Fibroblast of skin of right quadriceps (primary cell): ENCODE data around the gene GREB1.

Source experiments
- DNase-seq: peaks from one replicate; pipeline ENCODE4 v3.0.0-alpha.2; 2013

The GREB1 gene

DNA sequence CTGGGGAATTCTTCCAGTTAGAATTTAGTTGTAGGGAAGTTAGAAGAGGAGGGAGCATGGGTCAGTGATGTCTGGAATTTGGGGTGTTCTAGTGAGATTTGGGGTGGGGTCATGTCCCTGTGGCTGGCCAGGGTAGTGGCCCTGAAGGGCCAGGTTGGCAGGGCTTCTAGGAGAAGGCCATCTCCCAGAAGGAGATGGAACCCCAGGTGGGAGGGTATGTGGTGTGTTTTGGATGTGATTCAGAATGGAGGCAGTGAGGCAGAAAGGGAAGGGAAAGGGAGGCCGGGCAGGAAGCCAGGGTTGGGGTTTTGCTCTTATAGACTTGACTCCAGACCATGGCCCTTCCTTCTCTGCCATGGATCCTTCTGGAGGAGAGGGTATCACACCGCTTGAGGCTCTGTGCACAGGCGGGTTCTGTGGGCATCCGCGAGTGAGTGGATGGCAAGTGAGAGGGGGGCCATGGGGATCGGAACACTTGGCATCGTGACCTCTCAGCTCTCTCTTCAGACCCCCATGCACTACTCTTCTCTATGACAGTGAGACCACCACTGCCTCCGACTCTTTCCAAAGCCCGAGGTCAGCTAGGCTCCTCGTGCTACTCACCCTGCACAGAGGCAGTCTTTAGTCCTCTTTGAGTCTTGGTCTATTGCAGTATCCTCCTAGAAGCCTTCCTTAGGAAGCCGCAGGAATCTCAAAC is 7.3 kb downstream of the GREB1 start:
- no peak for DNase-seq

DNA sequence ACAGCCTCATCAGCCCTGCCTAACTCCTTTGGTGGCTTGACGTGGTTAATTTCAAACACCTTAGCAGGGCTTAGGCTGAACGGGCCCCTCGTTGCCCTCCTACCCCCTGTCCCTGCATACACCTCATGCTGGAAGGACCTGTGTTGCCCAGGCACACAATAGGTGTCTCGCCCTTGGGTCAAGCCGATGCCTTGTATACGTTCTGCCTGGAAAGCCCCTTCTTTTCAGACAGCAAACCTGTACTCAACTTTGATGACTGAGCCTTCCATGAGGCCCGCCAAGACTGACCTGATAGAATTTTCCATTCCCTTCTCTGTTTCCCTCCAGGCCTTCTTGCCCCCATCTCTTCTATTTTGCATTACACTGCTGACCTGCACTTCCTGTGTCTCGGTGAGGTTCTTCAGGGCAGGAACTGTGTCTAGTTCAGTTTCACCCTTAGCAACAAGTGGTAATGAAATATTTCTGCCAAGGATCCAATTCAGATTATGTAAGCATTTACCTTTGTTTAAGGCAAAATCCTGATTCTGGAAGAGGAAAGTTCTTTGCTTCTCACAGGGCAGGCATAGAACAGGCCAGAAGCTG is 7.9 kb downstream of the GREB1 start:
- DNase-seq: no peak

DNA sequence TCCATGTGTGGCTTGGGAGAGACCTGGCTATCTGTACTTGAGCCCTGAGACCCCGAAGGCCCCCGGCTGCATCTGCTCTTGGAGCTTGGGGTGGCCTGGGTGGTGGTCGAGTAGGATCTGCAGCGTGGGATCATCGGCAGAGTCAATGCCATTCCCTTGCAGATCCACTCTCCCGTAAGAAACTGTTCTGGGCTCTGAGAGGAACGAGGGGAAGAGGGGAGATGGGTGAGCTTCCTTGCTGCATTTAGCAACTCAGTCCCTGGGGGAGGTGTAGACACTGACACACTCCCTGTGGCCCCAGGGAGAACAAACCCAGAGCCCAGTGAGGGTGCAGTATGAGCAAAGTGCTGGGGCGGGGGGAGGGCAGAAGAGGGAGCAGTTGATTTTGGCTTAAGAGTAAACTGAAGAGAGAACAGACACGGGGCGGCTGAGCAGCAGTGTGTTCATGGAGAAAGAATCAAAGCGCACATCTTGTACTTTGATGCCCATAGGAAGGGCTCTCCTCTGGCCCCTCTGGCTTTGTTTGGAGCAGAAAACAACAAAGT is 8.5 kb downstream of the GREB1 start:
- DNase-seq: no peak

DNA sequence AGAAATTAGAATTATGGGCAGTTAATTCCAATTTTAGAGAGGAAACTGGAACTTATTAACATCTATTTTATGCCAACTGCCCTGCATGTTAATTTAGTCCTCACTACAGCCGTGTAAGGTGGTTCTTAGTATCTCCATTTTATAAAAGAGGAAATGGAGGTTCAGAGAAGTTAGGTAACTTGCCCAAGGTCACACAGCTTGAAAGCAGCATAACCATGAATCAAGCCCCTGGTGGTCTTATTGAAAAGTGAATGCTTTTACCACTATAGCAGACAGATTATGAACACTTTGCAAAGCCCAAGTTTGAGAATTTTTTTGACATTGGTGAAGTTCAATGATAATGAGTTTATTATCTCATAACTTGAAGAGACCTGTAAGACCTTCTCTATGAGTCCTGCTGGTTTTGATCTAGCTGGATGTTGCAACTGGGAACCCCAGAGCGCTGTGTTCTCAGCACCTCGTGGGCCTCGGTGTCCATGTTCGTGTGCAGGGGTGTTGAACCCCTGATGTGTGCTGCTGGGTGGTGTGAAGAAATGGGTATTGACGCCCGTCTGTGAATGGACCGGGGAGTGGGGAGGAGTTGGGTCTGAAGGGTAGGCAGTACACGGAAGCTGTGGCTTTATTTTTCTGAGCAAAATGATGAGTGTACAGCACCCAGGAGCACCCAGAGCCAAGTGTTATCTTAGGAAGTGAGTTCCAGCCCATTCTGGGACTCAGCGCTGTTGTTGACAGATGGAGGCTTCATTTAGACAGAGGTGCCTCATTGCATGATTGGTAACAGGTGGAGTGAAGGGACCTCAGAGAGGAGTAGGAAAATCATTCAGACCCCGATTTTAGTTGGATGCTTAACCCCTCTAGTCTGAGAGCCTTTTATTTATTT is 9.7 kb downstream of the GREB1 start:
- no peak for DNase-seq

DNA sequence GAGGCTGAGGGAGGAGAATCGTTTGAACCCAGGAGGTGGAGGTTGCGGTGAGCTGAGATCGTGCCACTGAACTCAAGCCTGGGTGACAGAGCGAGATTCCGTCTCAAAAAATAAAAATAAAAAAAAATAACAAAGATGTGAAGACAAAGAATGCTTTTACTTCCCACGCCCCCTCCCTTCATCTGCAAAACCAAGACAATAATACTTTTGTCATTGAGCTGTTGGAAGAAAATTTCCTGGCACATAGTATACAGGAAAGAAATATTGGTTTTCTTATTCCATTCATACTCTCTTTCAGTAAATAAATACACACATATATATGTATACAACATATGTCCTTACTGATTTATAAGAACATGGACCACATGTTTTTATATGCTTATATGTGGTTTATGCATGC is 12.2 kb downstream of the GREB1 start:
- no peak for DNase-seq

DNA sequence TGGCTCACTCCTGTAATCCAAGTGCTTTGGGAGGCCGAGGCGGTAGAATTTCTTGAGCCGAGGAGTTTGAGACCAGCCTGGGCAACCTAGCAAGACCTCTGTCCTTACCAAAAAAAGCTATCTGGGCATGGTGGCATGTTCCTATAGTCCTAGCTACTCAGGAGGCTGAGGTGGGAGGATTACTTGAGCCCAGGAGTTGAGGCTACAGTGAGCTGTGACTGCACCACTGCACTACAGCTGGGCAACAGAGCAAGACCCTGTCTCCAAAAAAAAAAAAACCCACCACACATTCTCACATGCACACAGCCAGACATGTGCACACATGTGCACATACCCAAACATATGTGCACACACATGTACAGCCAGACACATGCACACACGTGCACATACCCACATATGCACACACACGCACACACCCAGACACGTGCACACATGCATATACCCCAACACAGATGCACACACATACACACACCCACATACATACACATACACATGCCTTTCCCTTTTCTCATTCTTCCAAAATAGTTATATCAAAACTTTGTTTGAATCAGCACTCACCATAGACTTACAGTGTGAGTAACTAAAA is 14.2 kb downstream of the GREB1 start:
- DNase-seq: no peak

DNA sequence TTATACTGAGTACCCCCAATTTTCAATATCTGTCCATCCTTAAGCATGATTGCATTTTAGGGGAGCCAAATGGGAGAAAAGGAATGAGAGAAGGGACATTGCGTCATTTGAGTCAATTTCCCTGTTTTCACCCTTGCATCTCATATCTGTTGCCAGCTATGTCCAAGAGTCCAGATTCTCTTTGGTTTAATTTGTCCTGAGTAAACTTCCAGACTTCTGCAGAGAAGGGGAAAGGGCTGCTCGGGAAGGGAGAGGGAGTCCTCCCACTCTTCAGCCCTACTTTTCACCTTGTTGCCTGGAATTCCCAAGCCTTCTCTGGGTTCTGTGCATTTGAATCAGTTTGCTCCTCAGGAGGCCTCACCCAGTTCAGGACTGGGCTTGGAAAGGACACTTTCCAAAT is 16.5 kb downstream of the GREB1 start:
- no peak for DNase-seq

DNA sequence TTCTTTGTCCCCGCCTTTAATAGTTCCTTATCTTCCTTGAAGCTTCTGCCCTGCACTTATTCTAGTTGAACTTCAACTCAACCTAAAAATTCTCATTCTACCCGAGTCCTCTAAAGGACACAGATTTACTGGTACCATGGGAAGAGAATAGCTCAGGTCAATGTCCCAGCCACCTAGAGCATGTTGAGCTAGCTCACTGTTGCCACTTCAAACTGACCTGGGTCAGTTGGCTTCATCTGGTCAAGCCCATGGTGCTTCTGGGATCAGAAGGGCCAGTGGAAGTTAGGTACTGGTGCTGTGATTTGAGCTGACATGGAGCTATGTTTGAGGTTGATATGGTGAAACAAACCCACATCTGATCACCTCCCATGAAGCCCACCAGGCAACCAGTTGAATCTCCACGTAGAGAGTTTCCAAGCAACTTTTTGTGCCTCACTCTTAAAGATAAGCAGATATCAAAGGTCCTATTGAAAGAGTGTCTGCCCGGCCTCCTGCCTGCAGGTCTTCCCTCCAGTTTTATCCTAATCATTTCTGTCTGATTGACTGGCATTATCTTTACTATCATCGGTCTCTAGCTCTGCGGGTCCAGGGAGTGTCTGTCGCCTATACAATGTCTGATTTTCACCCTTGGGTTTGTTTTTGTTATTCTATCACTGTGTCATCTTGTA is 17.2 kb downstream of the GREB1 start:
- no peak for DNase-seq

DNA sequence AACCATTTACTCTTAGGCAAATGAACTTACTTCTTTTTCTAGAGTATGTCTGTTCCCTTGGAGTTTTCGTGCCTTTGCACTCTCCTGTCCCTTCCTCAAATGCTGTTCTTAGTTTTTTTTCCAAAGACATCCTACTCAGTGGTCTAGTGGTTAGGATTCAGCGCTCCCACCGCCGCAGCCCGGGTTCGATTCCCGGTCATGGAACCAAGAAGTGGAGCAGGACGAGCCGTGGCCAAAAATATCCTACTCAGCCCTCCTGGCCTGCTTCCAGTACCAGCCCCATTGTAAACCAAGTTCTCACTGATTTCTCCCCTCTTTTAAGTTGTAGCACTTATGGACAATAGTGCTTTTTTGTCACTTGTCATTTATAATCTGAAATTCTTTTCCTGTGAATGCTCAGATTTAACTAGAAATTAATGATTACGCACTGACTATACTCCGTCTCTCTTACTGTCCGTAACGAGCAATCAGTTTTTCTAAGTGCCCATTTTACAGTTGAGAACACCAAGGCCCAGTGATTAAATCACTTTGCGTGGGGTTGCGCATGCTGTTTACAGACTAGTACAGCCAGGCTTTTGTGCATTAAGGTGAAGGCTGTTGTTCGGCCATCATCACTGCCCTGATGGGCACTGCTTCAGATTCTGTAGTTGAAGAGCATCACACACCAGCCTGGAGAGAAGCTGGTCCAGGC is 17.9 kb downstream of the GREB1 start:
- no peak for DNase-seq

DNA sequence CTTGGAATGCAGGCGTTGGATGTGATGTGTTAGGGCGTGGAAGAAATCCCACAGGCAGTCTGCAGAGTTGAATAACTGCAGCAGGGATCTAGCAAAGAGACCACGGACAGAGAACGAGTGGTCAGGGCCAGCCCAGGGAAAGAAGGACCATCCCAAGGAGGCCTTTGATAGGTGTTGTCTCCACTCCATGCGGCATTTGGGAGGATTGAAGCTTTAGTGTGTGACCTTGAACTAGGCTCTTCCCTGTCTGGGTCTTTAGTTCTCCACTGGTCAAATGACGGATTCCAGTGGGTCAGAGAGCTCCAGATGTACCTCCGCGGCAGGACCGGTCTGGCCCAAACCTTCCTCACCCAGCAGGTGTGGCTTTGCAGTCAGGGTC is 18.4 kb downstream of the GREB1 start:
- no peak for DNase-seq

DNA sequence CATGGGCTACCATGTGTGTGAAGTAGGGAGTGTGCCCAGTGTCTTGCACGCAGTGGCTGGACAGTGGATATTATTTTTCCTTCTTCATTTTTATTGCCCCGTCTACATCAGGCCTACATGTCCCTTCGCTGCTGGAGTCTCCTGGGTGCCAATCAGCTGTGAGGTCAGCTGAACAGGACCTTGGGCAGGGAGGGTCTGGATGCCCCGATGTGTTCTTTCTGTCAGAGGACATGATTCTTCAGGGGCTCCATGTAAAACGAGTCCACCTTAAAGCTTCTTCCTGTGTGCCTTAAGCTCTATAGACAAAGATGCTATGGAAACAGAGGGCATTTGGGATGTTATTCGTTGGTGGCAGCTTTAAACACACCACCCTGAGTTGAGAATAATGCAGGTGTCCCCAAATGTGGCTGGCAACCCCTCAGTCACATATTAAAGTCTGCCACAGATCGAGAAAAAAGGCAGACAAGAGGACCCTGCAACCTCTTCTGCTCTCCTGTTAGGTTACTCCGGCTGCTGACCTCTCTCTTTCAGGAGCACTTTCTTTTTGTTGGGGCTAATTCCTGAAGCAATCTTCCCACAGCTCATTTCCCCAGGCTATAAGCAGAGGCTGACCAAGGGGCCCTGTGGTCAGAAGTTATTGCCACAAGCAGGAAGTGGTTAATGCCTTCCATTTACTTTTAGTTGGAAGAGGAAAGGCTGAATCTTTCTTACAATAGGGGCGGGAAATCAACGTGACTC is 20.0 kb downstream of the GREB1 start:
- DNase-seq: peak; percentile 13

DNA sequence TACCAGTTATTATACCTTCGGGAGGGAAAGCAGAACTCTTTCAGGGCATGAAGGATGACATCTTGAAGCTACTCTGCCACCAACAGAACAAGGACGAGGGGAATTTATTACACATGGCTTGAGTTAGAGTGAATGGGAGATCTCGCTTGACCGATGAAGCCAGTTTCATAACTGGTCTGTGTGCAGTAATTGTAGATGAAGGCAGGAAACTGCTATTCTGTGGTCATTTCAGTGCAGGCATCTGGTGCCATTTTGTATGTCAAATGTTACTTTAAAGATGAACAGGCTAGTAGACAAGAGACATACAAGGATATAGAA is 20.5 kb downstream of the GREB1 start:
- no peak for DNase-seq

DNA sequence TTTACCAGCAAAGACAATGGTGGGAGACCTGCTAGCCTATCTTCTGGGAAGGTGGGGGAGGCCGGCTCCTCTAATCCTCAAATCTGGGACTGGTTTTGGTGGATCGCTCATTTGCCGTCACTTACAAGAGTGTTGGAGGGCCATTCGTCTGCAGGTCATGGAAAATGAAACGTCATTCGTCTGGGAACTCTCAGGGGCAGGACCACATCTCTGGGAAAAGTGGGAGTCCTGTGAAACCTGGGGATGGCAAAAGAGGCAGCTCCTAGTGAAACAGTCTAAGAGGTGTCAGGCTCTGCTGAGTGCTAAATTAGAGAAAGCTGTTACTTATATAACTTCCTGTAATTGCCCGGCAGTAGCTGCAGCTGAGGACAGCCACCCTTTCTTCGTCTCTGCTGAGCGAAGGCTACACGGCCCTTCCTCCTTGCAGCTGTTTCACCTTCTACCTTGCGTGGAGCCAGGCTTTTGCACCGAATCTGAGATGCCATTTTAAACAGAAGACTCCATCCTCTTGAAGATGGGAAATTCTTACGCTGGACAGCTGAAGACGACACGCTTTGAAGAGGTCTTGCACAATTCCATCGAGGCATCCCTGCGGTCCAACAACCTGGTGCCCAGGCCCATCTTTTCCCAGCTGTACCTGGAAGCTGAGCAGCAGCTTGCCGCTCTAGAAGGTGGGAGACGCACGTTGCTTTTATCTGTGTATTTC is 22.4 kb downstream of the GREB1 start:
- no peak for DNase-seq

DNA sequence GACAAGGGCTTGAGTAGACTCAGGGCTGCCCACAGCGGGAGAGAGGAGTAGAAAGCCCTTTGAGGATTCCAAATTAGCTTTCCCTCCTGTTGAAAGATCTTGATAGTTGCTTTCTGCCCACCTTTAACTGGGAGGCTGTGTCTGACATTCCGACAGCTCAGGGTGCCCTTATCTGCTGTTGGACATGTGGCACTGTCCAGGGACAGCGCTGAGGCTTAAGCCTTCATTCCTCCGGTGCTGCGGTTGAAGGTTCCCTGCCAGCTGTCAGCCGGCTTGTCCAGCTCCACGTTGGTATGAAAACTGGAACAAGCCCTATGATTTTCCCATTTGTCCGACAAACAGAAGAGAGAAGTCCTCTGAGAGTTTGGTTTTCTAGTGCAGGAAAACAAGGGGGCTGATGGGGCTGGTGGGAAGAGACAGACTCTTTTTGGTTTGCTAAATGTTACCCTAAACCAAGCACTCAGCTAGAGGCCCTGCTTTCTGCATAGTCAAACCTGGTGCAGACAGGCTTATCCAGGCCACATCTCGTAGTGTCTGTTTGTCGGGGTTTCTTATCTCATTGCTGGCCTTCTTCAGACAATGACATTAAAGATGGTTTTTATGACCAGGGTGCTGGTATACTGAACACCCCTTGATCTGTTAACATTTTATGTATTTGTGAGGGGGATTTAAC is 24.5 kb downstream of the GREB1 start:
- DNase-seq: no peak

DNA sequence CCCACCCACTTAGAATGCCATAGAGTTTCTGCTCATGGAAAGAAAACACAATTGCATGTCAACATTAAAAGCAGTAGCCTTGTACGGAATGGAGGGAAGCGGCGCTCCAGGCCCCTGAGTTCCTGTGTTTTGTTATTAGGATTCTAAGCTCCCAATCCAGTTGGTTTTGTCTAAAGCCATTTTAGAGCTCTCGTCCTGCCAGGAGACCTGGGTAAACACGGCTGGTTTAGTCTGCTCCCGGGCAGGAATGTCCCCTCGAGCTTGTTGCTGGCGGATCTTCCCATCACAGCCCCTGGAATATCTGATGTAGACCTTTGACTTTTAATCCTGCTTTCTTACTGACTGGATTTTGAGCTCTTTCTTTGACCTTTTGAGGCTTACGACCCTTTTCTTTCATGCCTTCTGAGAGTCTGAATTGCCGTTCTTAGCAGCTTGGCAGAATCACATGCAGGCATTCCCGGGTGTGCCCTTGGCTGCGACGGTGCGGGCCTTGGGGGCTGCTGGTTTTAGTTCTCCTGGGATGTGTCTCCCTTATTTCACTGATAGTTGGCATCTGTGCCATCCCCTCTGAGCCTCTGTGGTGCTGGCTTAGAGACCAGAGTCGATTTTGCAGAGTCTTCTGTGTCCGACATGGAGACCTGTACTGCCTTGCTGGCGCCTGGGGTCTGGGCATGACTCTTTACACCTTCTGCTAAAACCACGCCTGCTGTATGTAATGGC is 25.4 kb downstream of the GREB1 start:
- DNase-seq: no peak

DNA sequence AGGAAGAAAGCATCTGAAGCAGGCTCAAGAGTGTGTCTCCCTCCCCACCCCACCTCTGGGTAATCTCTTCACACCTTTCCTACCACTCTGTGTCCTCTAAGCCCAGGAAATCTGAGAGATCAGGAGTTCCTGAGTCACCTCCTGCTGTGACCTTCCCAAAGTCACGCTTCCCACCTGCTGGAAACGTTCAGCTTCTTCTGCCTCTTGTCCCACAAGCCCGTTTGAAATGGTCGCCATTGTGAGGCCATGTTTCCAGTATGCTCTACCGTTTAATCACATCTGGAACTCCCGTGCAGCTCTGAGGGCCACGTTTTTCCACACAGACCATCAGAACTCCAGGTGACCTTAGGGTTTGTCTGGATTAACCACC is 25.9 kb downstream of the GREB1 start:
- DNase-seq: no peak

DNA sequence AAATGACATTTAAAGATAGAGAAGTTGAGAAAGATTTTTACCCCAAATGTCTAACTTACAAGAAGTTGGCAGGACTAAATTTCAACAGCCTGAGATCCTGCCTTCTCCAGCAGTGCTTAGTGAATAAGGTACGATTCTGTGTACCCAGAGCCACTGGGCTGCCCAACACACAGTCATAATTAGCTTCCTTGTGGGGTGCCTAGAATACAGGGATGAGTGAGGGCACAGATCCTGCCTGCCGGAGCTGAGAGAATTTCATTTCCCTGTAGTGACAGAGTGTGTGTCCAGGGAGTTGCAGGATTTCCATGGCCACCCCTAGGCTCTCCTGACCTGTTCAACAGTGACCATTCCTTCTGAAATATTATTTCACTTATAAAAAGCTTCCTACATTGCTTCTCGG is 27.0 kb downstream of the GREB1 start:
- no peak for DNase-seq

DNA sequence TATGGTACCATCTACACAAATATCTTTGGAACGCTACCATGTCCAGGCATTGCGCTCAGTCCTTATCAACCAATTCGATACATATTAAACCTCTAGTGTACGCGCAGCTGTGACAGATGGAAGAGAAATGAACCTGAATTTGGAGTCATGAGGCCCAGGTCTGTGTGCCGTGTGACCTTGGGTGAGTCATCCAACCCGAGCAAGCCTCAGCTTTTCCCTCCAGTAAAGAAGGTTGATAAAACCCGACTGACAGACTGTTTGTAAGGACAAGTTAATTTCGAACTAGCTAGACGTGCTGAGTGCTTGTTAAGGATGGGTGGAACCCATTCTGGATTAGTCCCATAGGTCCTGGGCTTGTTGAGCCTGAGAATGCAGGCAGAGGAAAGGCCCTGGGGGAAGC is 28.2 kb downstream of the GREB1 start:
- no peak for DNase-seq

DNA sequence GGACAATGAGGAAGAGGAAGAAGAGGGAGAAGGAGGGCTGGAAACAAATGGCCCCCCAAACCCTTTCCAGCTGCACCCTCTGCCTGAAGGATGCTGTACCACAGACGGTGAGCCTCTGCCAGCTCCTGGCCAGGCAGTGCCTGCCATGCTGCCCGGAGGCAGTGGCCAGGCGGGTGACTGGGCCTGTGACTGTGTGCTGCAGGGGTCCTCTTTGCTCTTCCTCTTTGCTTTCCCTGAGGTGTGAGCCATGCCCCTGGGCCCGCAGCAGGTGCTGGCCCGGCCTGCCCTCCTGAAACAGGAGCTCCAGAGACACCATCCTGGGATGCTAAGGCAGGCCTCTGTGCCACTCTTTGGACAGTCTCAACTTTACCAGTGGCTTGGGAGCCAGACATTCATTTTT is 28.6 kb downstream of the GREB1 start:
- no peak for DNase-seq
